HG02973 (cell line): ENCODE results near the gene FANCG.

Experiments used
- ATAC-seq: cut with Tn5 transposase; IDR thresholded peaks from one replicate; pipeline ENCODE4 v1.9.1; 2021; ENCODE audit warnings: moderate library complexity; ENCODE audit not compliant: unreplicated experiment

FANCG gene

DNA sequence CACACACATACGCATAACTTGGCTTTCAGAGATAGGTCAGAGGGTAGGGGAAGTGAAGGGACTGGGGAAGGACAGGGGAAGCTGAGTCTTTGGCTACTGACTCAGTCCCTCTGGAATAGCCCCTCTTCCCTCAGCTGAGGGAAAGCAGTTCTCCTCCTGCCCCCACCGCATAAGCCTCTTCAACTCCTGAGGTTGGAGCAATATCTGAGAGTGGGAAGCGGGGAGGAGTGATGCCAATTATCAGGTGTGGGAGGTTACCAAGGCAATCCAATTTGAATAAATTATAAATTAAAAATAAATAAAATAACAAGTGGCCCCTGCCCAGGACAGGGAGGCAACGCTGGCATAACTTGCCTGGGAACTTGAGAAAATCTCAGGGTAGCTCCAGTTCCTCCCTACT lies 24.8 kb upstream of the FANCG start:
- ATAC-seq, result no peak

DNA sequence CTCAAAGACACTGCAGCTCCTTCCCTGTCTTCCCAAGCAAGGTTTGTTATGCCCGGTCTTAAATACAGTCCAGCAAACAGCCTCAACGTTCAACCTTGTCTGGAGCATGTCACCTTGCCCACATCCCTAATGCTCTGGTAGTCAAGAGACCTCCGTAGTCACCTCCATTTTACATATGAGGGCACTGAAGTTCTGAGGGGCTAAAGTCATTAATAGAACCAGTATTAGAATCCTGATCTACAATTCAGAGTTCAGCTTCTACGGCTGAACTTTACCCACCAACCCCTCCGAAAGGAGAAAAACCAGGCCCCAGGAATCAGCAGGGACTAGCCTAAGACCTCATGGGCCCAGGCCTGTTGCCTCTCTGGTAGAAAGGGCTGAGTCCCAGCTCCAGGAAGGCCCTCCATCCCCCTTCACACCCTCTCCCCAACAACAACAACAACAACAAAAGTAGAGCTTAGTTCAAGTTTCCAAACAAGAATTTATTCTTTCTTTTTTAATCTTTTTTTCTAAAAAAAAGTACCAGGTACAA lies 24.0 kb upstream of the FANCG start:
- no peak for ATAC-seq

DNA sequence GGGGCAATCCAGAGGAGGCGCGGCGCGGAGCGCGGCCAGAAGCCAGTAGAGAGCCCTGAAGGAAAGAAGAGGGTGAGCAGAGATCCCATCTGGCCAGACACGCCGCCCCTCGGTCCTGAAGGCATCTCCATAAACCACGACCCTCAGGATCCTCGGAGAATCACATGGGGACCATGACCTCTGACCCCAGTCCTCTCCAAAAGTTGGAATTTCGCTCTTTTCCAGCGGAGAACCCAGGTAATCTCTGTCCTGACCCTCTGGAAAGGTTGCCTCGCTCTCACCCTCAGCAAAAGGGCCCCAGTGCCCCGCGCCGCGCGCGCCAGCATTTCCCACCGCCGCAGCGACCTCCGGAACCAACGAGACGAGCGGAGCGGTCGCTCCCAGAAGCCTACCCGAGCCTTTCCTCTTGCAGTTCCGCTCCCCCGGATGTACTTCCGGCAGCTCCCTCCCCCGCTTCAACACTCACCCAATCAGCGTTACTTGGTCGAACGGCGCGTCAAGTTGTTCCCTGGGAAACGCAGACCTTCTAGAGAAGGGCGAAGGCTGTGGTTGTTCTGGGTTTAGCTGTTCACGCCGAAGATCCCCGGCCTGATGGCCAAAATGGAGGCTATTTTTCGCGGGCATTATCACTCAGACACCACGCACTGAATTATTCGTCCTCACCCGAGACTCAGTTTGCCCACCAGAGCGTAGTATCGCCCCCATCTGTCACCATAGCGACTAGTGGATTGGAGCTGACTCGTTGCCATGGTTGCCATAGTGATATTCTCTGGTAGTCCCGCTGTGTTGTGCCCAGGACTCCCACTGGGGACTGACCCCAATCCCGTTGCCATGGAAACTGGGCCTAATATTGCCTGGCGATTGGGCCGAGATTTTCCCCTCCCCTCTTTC lies 23.3 kb upstream of the FANCG start, which contains the start of gene STOML2:
TSS of gene STOML2 (minus strand) at position 363 of the 891 bp plus-strand sequence. CDS start at position 326, 37 bp downstream.
- peak; percentile 83 for ATAC-seq

DNA sequence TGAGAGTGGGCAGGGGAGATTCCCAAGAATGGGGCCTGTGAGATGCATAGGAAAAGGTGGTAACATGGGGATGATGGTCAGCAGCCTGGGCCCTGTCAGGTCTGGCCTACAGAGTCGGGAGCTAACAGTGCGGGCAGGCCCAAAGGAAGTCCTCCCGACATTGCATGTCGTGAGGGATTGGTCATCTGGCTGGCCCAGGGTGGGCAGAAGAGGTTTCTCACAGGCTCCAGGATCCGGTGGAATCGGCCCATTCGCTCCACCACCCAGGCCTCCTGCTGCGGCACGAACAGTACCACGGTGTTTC lies 22.7 kb upstream of the FANCG start:
- no peak for ATAC-seq

DNA sequence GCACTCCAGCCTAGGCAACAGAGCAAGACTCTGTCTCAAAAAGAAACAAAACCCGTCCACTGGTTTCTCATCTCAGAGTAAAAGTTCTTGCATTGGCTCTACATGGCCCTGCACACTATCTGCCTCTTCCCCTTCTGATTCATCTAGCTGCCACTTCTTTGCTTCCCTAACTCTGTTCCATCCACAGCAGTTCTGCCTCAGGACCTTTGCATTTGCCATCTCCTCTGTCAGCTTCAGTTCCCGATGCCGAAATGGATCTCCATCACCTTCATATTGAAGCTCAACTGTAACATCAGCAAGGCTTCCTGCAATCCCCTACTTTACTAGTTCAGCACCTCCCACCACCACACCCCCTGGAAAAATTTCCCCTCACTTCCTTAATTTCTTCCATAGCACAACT lies 17.8 kb upstream of the FANCG start:
- no peak for ATAC-seq

DNA sequence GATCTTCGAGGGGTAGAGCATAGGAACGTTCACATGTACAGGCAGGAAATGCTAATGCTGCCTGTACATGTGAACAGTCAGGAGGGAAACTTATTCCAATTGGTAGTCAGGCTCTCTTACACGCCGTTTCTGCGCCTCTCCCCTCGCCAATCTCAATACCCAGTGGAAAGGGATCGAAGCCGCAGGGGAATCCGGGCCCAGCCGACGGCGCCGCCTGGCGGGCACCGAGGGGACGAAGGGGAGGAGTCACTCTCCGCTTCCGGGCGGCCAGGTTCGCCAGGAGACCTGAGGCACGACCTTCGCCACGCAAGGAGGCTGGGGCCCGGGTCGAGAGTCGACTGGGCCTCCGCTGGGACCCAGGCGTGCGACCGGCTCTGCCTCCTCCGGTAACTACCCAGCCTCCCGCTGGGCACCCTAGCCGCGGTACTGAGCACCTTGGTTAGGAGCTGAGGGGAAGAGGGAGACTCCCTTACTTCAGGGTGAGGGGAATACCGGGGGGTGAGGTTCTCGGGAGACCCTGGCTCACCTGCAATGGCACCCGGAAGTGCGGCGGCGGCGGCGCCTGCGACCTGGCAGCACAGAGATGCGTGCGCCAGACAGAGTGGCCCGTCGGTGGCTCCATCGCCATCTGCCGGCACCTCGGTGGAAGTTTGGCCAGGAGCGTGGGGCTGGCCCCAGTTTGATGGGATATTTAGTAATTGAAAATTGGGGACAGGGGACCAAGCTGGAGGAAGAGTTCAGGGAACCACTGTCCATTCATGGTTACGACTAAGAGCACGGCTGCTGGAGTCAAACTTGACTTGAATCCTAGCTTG lies 16.5 kb upstream of the FANCG start, which contains the start of gene PIGO:
TSS of gene PIGO (minus strand) at position 557 of the 815 bp plus-strand sequence. CDS start 1,026 bp downstream, outside the sequence.
- ATAC-seq, result peak; percentile 78

DNA sequence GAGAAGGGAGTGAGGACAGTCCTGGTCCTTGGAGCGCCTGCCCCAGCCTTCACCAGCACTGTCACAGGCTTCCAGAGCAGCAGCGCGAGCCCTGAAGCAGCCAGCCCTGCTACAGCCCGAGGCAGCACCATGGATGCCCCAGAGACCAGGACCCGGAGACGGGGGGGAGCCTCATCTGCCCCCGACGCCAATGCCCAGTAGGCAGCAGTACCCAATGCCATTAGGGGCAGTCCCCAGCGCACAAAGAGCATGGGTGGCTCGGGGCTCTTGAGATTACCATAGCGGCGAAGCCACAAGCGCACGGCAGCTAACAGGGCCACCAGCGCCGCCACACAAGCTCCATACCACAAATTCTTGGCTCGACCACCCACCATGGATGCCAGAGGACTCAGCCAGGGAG lies 11.8 kb upstream of the FANCG start:
- no peak for ATAC-seq

DNA sequence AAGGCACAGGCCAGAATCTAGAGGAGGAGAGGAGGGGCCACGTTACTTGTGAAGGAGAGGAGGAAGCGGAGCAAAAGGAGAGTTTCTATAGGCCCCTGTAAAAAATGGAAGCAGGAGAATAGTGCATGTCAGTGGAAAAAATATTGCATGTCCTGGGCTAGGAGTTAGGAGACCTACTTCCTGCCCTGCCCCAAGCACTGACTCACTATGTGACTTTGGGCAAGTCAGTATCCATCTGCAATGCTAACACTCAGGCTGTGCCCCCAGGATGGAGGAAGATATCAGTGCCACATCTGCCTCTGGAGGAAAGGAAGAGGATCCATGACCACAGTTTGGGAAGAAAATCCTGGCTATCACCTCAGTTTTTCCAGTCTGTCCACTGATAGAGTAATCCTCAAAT lies 9.7 kb upstream of the FANCG start:
- ATAC-seq, result no peak

DNA sequence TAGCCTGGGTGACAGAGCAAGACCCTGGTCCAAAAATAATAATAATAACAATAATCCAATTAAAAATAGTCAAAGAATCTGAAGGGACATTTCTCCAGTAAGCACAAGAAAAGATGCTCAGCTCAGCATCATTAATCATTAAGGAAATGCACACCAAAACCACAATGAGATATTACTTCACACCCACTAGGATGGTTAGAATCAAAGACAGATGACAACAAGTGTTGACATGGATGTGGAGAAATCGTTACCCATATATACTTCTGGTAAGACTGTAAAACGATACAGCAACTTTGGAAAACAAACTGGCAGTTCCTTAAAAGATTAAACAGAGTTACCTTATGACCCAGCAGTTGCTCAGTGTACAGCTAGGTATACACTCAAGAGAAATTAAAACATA lies 5.3 kb upstream of the FANCG start:
- no peak for ATAC-seq

DNA sequence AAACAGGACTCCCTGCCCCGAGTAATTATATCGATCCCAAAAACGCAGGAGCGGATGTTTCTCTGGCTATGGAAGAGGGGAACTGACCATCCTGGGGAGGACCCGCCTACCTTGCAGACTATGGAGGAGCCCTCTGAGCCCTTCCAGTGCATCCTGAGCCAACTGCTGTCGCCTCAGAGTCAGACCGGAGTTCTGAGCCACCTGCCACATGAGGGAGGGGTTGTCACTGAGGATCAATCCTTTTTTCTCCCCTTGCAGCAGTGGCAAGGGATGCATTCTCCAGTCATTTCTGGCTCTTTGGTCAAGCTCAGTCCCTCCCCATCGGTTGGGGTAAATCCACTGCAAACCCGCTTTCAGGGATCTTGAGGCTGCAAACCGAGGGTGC lies 709 bp downstream of the FANCG start:
- peak; percentile 1 for ATAC-seq

DNA sequence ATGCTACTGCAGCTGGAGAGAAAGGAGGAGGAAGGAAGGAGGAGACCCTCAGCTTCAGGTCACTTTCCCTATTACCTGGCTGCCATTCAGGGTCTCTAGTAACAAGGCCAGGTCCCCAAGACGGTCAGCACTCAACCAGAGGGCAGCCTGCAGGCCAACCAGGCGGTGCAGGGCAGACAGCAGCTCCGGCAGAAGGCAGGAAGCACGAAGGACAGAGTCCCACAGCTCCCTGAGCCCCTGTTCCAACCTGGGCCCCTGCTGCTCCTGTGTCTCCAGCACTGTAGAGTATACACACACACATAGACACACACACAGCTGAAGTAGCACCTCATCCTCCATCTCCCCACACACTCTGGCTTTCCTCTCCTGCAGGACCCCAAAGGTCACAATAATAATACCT lies 1.7 kb downstream of the FANCG start:
- ATAC-seq, result no peak

DNA sequence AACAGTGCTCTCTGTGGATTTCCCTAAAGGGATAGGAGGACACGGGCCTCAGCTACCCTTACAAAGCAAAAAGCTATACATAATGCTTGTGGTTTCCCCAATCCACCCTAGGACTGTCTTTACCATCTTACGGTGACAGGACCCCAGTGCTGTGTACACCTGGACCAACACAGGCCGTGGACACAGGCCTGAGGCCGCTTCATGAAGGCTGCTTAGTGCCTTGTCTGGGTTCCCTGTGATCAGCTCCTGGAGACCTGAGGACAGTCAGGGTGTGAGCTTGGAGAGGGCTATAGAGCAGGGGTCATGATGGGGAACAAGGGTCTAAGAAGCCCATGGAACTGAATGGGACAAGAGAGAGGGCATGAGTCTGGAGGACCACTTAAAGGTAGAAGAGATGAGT lies 2.9 kb downstream of the FANCG start:
- ATAC-seq, result no peak

DNA sequence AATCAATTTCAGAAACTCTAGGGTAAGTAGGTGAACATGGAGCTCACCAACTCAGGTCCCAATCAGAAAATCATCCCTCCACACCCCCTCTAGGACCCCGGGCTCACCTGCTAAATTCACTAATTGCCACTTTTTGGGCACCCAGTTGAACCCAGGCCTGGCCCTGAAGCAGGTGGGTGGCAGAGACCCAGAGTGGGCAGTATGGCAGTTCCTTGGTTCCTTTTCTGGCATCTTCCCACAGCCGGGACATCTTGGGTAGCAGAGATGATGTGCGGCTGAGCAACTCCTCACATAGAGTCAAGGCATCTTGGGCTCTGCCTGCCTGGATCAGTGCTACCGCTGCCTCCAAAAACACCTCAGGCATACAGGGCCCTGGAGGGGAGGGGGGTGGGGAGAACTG lies 4.4 kb downstream of the FANCG start:
- ATAC-seq, result no peak

DNA sequence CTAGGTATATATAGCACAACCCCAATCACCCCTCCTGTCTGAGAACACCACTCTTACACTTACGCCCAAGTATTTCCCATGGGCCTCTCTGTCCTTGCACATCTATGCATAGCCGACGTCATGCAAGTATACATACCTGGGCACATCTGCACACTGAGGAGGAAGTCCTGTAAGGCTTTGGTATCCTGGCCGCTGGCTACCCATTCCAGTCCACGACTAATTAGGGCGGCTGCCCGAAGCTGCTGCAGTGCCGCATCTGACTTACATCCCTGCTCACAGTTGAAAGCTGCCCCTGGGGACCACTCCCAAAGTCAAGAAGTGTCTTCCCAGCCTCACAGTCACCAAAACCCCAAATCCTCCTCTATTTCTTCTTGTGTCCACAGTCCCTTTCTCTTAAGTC lies 5.0 kb downstream of the FANCG start:
- ATAC-seq, result no peak

DNA sequence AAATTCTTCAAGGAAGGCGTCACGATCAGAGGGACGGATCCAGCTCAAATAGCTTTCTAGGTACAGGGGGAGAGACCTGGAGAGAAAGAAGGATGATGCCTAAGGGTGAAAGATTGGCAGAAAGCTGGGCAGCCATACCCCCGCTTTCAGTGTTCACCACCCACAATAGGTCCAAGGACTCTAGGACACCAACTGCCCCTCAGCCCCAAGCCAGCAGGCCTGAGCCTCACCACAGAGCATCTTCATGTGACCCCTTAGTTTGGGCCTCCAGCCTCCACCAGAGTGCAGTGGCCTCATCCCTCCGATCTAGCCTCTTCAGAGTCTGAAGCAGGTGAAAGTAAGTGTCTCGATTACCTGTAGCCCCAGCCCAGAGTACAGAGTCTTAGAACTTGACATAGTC lies 5.6 kb downstream of the FANCG start:
- ATAC-seq, result no peak

DNA sequence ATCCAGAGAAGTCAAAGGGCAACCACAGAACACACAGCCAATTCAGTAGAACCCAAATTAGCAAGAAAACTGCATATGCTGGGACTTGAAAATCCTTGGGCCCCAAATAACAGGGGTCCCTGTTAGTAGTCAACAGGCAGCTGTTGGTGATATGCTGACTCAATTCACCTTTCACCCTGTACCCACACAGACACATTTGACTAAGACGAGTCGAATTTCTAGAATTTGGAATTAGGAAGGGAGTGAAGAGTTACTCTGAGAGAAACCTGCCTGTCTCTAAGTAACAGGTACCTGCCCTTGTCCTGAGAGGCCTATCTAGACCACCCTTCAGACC lies 6.5 kb downstream of the FANCG start:
- ATAC-seq, result no peak

DNA sequence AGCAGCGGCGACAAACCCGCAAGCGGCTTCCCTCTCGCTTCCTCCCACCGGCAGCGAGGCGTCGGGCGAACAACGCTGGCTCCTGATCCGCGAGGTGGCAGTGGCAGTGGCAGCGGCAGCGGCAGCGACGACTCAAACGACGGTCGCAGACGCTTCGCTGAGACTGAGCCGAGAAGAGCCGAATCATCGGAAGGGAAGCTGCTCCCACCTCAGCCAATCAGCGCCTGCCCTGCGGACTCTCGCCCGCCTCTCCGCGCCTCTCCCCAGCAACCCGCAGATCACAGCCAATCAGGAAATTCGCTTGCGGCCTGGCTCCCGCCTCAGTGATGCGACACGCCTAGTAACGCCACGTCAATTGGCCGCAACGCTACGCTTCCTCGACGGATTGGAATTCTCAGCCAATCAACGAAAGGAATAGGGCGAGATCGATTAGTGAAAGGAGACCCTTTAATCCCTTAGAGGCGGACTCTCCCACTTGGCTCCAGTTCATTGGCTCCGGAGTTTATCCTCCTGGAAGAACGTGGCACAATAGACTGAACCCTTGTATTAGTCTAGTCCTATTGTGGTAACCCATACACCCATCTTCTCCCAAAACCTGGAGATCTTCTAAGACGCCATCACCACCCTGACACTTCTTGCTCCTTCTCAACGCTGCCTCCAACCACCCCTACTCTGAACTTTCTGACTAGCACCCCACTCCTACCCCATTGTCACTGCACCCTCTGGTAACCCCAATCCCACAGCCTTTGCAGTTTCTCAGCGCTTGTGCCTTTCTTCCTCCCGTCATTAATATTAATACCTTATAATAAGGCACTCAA lies 7.1 kb downstream of the FANCG start, which contains the start of gene VCP:
TSS of gene VCP (minus strand) at position 165 of the 818 bp plus-strand sequence. CDS start 272 bp downstream, outside the sequence.
- ATAC-seq, result peak; percentile 80

DNA sequence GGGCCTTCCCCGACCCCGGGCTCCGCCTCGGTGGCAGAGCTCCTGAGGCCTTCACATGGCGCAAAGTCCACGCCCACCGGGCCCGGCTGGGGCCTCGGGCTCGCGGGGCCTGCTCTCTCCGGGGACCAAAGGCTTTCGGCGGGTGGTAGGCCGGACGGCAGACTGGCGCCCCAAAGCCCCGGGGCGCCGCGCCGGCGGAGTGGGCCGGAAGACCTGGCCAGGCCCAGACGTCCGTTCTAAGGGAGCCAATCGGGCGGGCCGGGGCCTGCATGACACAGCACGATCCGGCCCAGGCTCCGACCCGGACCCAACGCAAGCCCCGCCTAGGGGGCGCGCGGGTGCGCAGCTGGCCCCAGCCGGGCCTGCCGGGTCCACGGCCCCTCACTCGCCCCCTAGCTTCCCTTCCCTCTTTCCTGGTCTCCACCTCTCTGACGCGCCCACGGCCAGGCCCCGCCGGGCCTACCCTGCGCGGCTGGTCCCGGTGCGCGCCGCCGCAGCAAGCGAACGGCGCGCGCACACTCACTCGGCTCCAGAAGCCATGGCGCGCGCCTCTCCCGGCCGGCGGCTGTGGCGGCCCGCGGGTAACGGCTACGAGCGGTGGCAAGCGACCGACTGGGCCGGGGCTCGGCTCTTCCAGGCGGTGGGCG lies 7.8 kb downstream of the FANCG start:
- ATAC-seq, result peak; percentile 48

DNA sequence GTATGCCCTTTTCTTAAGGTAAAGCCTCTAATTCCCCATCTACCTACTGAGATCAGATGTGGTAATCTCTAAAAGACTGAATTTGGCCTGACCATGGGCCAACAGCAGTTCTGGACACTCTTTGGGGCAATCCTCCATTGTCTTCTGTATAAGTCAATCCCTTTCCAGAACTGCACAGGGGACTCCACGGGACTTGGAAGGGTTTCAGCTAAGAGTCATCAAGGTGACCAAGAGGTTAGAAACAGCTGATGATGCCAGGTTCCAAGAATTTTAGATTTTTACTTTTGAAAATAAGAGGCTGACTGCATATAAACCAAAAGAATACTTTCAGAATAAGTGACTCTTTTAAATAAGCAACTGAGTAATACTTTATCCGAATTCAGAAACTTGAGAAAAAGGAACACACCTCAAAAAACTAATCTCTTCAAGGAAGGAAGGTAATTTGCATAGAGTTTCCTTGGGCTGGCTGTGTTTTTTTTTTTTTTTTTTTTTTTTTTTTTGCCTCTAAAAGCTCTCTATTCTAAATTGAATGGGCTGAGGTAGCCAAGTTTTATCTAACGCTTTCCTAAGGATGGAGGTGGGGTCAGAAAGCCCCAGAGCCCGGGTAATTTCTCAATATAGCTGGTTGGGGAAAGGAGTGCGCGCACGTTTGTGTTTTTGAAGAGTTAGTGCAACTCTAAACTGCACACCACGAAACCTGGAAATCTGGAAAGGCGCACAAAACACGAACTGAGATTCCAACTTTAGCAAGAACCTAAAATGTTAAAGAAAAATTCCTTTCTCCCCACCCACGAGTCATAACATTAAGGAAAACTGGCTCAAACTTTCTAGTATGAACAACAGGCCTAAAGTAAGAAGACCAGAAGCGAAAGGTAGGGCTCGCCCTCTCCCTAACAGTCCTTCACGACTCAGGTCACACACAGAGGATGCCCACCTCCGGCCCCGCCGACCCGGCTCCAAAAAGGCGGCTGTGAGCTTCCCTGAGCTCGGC lies 8.6 kb downstream of the FANCG start:
- ATAC-seq, result no peak
